GM12875 (cell line): ENCODE measurements around the gene CSNK2A1.

Experiments used
- H3K4me3 ChIP-seq: one replicate; pipeline ENCODE4 v1.5.1; 2011; ENCODE audit warnings: low read depth, low read length, control low read depth
- CTCF ChIP-seq: IDR thresholded peaks from 2 replicates; pipeline ENCODE4 v1.5.1; 2011; ENCODE audit warnings: low read depth, mild to moderate bottlenecking, control low read depth, inconsistent platforms, low read length, moderate library complexity, borderline replicate concordance; ENCODE audit not compliant: insufficient read depth

CSNK2A1 gene

GRCh38 chr20:487655-488054 lies 55.9 kb downstream of the CSNK2A1 start:
- no peak overlapping the region for H3K4me3 ChIP-seq
- TF ChIP-seq CTCF, result no peak

GRCh38 chr20:483815-484644 lies 59.6 kb downstream of the CSNK2A1 start:
- TF ChIP-seq CTCF, result no peak
- no peak overlapping the region for H3K4me3 ChIP-seq

GRCh38 chr20:481167-481566 lies 62.4 kb downstream of the CSNK2A1 start:
- TF ChIP-seq CTCF, result no peak
- H3K4me3 ChIP-seq, result no peak overlapping the region

- no peak overlapping the region for H3K4me3 ChIP-seq
- TF ChIP-seq CTCF, result no peak
Measured at GRCh38 chr20:480044-480443, 63.5 kb downstream of the CSNK2A1 start.

GRCh38 chr20:479487-479886 lies 64.1 kb downstream of the CSNK2A1 start:
- no peak for TF ChIP-seq CTCF
- no peak overlapping the region for H3K4me3 ChIP-seq

- TF ChIP-seq CTCF, result peak; percentile 12; the same call in 1 of the 2 replicates
- no peak overlapping the region for H3K4me3 ChIP-seq
Measured at GRCh38 chr20:478949-479429, 64.6 kb downstream of the CSNK2A1 start.
